ENCODE data around the gene TRHDE.

Gene TRHDE, protein sequence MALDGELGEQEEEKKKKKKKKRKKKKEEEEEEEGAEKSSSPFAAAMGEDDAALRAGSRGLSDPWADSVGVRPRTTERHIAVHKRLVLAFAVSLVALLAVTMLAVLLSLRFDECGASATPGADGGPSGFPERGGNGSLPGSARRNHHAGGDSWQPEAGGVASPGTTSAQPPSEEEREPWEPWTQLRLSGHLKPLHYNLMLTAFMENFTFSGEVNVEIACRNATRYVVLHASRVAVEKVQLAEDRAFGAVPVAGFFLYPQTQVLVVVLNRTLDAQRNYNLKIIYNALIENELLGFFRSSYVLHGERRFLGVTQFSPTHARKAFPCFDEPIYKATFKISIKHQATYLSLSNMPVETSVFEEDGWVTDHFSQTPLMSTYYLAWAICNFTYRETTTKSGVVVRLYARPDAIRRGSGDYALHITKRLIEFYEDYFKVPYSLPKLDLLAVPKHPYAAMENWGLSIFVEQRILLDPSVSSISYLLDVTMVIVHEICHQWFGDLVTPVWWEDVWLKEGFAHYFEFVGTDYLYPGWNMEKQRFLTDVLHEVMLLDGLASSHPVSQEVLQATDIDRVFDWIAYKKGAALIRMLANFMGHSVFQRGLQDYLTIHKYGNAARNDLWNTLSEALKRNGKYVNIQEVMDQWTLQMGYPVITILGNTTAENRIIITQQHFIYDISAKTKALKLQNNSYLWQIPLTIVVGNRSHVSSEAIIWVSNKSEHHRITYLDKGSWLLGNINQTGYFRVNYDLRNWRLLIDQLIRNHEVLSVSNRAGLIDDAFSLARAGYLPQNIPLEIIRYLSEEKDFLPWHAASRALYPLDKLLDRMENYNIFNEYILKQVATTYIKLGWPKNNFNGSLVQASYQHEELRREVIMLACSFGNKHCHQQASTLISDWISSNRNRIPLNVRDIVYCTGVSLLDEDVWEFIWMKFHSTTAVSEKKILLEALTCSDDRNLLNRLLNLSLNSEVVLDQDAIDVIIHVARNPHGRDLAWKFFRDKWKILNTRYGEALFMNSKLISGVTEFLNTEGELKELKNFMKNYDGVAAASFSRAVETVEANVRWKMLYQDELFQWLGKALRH

DNA sequence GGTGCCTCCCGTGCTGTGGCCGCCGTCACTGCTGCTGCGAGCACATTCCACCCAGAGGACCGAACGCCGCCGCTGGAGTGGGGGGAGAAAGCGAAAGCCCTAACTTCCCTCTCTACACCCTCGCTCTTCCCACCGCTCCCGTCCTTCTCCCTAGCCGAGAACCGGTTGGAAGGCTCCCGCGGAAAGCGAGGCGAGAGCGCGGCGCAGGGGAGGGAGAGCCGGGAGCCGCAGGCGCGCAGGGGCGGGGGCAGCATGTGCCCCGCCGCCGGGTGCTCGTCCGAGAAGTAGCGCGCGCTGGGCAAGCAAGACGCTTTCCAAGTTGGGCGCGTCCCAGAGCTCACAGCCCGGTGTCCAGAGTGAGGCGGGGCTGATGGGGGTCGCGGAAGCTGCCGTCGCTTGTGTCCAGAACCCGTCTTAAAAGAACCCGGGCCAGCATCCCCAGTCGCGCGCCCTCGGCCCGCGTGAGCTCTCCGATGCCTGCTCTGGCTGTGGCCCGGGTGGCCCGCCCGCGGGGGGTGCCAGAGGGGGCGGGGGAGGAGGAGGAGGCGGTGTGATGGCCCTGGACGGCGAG, at the start of gene TRHDE:
Gene TRHDE (plus strand): TSS at position 280 of the 571 bp plus-strand sequence. CDS start 274 bp downstream, at position 554.
- peak in 23 of 56 donors; percentile 17 to 71 (median 39) for DNase-seq

DNA sequence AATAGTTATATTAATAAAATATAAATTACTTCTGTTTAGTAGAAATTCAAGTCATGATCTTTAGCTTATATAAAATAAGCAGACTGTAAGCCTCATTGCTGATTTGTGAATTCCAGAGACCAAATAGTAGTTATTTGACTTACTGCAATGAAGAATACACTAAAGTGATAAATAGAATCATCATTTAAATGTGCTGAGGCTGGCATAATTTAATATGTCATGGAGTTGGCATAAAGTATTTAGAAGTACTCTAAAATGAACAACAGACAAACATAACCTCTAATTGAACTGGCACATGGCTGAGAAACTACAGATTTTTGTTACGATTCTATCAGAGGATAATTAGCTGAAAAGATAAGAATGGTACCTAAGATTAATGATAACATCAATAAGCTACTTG, 45.7 kb upstream of the TRHDE start:
- DNase-seq, result no peak

DNA sequence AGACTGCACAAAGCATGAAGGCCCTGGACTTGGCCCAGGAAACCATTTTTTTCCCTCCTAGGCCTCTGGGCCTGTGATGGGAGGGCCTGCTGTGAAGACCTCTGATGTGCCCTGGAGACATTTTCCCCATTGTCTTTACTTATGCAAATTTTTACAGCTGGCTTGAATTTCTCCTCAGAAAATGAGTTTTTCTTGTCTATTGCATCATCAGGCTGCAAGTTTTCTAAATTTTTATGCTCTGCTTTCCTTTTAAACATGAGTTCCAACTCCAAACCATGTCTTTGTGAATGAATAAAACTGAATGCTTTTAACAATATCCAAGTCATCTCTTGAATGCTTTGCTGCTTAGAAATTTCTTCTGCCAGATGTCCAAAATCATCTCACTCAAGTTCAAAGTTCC, 43.7 kb upstream of the TRHDE start:
- DNase-seq, result no peak

DNA sequence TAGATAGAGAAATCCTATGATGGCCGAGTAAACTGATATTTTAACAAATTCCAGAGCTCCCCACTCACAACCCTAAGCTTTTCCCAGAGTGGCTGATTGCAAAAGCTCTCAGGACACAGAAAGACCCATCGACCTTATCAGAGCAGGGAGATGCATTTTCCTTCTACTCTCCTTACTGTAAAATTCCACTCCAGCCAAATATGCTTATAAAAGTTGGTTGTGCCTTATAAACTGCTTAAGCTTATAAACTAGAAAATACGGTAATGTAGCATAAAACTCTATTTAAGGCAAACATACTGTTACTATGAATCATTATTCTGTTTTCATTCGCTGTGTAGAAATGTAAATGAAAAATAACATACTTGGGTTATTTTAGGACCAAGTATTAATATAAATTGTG, 41.6 kb upstream of the TRHDE start:
- no peak for DNase-seq

DNA sequence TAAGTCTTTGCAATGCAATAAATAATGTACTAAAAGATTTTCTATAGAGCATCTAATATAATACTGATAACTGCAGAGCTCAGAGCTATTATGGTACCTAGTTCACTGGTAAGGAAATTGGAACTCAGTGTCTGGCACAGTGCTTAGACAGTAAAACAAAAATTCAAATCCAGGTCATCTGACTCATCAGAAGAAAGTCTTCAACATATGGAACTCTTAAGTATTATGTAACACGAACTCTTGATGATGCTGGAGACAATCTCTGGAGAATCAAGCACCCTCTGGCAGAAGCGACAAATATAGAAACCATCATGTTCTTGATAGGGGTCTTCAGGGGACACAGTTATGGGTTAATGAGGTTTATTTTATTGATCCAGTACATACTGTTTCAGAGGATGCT, 37.3 kb upstream of the TRHDE start:
- no peak for DNase-seq

DNA sequence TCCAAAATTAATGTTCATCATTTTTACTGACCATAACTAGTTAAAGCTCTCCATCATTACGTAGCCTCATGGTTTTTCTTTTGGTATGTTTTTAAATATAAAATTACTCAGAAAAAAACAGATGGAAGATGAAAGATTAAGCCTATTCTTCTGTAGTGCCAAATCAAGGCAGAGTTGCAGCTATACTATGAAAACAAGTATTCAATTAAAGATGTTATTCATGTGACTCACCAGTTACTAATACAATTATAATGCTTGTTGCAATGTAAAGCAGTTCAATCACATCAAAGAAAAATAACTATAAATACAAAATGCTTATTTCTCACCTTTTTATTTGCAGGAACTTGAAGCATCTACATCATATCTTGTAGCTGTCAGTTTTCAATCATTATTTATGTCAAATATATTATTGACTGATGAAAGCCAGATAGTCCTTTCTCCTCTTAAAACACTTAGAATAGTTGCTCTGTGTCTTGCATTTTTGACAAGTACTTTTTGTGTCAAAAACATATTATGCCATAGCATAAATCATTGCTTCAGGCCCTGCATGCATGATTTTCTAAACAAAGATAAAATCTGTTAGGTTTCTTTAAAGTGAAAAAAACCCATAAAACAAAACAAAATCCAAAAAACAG, 36.0 kb upstream of the TRHDE start:
- DNase-seq, result no peak

DNA sequence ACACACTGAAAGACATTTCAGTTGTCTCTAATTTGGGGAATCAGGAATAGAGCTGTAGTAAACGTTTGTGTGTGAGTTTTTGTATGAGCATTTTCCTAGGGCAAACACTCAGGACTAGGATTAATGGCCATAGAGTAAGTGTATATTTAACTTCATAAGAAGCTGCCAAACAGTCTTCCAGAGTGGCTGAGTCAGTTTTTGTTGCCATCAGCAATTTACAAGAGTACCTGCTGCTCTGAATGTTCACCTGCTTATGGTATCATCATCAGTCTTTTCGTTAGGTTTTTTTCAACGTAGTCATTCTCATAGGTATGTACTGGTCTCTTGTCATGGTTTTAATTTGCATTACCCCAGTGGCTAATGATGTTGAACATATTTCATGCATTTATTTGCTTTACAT, 30.6 kb upstream of the TRHDE start:
- no peak for DNase-seq

DNA sequence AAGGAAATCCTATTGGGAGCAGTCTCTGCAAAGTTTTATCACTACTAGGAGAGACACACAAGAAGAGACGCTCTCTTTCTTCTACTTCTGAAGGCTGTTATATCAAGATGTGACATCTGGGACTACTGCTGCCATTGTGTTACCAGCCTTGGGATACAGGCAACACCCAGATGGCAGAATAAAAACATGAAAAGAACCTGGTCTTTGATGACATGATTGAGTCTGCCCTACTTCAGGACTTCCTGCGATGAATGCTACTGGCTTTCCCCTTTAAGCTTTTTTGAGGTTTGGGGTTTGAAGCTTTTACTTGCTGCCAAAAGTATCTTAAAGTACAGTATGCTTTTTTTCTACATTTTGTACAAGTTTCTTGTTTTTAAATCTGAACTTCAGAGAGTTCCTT, 29.2 kb upstream of the TRHDE start:
- no peak for DNase-seq

DNA sequence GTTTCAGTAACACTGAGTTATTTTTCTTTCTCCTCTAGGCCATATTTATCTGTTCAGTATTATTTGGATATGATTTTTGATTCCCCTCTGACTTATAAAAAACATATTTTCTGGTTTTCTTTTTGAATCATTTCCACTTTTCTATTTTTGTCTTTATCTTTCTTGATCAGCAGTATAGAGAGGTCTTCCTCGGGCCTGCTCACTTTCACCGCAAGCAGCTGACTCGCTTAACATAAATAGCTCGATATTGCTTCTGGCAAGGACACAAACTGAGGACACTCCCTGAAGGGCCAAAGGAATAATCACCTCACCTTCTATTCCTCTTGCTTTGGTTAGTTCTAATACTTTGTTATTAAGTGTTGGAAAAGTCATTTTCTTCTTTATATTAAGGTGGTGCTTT, 25.8 kb upstream of the TRHDE start:
- DNase-seq, result no peak

DNA sequence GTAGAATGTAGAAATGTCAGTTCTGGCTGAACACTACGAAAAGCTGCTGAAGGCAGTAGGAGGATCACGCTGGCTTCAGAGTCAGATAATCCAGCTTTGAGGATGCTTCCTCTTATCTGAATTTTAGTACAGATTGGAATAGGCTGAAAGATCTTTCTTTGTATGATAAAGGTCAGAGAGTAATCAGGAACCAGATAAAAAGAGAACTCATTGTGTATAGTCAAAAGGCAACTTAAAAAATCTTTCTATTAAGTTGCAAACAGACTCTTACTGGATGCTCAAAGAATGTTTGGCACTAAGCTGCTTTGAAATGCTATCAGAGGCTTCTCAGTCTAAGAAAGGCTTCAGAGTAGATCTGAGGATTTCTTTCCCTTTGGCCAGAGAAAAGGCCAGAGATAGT, 21.8 kb upstream of the TRHDE start:
- DNase-seq, result no peak

DNA sequence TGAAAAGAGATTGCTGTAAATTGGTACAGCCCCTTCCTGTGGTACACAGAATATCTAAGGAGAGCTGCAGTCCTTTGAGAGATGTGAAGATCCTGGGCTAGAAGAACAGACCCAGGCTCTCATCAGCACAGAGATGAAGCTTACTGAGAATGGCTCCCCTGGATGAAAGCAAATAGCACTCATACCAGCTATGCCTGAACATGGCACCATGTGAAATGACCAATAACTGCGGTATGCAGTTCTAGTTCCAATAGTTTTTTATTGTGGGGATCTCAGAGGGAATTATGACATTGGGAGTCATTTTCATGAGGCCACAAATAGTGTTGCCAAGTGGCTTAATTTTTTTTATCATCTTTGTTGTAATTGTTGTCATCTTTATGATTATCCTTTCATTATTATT, 15.4 kb upstream of the TRHDE start:
- DNase-seq, result no peak

DNA sequence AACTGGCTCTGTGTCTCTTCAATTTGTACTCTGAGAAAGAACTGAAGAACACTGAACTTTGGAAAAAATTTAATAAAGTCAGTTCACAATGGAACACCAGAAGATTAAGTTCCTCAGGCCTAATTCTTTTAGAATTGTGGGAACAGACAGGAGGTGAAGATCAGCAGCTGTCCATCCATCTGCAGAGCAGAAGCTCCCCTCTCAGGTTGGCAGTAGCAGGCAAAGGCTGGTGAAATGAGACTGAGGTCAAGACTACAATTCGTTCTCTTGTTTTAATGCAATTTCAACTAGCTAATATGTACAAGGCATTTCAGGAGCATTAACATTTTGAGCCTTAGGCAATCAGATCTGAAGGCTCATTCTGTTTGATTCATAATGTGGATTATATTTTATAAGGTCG, 10.3 kb upstream of the TRHDE start:
- no peak for DNase-seq

DNA sequence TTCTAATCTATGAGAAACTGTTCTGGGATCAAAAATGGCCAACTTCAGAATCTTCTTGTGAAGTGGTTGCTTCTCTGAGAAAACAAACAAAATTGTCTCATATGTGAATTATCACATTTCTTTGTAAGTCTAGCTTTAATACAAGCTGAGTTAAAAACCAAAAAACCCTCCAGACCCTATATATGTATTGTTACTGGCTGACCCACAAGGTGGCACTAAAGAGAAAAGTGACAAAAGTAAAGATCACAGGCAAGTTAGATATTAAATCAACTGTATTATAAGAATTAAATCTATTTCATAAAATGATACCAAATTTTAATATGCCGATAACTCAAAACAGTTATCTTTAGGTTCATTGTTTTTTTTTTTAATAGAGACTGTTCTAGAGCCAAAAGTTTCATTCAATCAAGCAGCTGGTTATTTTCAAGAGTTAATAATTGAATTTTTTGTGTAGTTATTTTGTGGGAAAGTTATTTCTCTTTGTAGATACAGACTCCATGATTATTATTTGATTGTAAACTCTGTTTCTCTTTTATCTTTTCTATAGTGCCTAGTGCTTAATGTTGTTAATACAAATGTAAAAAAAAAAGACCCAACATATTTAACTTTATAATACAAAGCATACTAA, 7.5 kb upstream of the TRHDE start:
- no peak for DNase-seq

DNA sequence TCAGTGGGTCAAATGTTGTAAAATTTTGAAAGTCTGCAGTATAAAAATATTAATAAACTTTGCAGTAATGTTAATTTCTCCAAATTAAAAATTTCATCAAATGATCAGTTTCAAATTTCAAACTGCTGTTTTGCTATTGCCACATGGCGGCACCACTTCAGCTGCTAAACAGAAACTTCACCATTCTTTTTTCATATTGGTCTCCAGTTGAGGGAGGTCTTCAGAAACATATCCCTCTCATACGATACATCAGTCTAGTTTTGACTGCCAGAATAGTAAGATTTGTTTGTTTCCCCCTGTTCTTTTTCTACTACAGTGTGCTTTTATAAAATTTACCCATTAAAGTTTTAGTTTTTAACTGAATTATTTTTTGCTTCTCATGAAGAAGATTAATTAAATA, 4.2 kb upstream of the TRHDE start:
- DNase-seq, result no peak

DNA sequence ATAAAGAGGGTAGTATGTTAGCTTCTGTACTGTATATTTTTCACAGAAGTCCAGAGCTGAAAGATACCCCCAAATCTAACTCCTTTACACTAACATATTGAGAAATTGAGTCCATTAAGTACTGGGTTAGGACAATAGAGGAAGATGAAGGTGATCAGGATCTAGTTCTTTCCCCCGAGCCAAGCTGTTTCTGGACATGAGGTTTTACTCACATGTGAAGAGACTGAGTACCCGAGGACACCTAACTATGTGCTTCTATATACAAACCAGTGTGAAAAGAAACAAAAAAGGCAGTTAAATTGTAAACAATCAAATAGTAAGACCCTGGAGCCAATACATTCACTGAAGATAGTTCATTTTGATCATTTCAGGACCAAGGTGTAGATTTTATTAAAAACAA, 3.8 kb upstream of the TRHDE start:
- DNase-seq, result no peak

DNA sequence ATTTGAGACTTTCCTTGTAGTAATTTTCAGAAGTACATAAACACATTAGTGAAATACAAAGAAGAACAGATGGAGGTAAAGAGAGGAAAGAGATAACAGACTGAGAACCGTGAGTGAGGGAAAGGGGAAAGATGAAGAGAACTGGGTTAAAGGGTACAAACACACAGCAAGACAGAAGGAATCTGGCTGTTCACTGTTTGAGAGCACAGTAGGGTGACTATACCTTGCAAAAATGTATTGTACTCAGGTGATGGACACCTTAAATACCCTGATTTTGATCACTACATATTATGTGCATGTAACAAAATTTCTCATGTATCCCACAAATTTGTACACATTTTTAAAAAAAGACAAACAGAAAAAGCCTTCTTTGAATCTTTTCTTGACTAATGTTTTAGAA, 2.7 kb upstream of the TRHDE start:
- DNase-seq, result no peak

DNA sequence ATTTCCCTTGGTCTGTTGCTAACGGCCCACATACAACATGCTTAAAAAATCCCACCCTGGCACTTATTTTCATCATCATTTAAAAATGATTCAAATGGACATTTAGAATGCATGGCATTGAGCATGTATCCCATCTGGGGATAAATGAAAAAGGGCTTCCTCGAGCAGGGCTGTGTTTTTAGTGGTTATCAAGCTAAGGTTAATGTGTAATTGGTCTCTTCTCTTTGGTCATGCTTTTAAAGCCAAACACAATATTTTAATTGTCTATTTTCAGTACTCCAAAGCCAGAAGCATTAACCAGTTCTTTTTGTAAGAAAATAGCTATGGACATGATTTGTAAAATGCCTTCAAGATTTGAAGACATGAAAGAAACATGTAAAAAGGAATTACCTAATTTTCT, 1.9 kb upstream of the TRHDE start:
- DNase-seq, result no peak

DNA sequence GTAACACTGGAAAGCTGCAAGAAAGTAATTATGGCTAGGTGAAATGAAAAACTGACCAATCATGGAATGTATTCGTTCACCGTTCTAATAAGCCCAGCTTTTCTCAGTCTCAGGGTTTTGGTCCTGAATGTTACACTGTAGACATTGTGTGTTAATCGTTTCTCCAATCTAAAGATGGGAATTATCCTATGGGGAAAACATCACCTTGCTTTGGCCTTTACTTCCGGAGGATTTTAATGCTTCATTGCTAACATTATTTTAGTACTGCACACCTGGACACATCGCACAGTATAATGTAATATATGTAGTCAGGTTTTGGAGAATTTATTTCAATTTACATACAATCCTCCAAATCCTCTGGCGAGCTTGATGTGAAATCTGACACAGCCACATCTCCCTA, 1.2 kb upstream of the TRHDE start:
- DNase-seq, result no peak

DNA sequence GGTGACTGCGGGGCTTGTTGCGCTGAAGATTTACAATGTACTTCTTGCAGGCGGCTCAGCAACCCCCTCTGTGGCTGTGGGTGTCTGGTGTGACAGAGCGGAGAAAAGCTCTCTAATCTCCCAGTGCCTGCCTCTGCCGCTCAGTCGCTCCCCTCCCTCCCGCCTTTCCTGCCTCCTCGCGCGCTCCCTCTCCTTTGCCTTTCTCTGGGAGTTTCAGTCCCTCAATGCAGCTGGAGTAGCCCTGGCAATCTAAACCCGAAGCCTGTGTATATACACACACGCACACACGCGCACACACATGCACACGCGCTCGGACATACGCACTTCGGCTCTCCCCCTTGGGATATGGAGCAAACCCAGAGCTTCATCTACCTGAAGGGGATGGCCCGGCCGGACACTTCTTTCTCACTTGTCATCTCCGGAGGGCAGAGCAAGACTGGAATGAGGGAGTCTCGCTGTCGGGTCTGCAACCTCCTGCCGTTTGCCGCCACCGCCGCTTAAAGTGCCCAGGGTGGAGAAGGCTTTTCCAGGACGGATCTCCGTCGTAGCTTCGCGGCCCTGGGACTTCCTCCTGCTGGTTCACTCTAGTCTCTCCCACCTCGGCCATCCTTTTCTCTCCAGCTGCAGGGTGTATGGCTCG, 599 bp upstream of the TRHDE start:
- DNase-seq, result peak in 33 of 56 donors; percentile 8 to 71 (median 38)

DNA sequence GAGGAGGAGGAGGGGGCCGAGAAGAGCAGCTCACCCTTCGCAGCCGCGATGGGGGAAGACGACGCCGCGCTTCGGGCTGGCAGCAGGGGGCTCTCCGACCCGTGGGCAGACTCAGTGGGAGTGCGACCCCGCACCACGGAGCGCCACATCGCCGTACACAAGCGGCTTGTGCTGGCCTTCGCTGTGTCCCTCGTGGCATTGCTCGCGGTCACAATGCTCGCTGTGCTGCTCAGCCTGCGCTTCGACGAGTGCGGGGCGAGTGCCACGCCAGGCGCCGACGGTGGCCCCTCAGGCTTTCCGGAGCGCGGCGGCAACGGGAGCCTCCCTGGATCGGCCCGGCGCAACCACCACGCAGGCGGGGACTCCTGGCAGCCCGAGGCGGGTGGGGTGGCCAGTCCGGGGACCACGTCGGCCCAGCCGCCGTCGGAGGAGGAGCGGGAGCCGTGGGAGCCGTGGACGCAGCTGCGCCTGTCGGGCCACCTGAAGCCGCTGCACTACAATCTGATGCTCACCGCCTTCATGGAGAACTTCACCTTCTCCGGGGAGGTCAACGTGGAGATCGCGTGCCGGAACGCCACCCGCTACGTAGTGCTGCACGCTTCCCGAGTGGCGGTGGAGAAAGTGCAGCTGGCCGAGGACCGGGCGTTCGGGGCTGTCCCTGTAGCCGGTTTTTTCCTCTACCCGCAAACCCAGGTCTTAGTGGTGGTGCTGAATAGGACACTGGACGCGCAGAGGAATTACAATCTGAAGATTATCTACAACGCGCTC, 745 bp downstream of the TRHDE start:
- peak in 8 of 56 donors; percentile 29 to 47 (median 34) for DNase-seq
